IPS-NIHi11 (cell line): ENCODE data around the gene NR1I2.

Experiments used
- DNase-seq: peaks from one replicate; pipeline ENCODE4 v3.0.0; 2012; ENCODE audit warnings: mixed read lengths, low spot score

NR1I2 gene

DNA sequence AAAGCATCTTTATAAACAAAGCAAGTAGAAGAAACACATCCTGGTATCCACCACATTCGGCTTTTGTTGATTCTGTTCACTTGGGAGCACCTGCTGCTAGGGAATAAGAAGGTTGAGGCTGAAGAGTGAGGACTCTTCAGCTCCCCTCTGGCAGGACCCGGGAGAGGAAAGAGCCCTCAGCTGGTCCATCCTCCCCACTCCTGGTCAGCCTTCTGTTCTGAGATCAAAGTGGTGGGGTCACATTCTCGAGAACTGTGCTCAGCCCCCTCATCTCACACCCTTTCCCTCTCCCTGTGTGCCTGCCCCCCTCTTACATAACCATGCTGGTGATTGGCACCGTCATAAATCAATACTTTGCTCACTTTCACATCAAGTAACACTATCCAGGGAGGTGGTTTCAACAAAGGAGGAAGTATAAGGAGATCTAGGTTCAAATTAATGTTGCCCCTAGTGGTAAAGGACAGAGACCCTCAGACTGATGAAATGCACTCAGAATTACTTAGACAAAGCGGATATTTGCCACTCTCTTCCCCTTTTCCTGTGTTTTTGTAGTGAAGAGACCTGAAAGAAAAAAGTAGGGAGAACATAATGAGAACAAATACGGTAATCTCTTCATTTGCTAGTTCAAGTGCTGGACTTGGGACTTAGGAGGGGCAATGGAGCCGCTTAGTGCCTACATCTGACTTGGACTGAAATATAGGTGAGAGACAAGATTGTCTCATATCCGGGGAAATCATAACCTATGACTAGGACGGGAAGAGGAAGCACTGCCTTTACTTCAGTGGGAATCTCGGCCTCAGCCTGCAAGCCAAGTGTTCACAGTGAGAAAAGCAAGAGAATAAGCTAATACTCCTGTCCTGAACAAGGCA lies at the start of gene NR1I2:
Gene NR1I2 (plus strand): TSS at position 772 of the 869 bp plus-strand sequence.
- no peak for DNase-seq

DNA sequence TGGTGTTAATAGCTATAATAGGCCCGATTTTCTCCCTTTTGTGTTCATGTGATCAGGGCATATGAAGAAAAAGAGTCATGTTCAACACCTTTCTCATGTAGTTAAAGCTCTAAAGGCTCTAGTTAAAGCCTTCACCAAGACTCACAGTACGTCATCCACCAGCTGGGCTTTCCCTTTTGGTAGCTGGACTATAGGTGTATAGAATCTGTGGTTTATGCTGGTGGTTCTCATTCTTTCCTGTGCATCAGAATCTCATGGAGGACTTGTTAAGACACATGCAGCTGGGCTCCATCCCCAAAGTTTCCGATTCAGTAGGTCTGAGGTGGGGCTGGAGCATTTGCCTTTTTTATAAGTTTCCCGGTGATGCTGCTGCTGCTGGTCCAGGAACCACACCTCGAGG lies 48.1 kb upstream of the NR1I2 start:
- DNase-seq, result no peak

DNA sequence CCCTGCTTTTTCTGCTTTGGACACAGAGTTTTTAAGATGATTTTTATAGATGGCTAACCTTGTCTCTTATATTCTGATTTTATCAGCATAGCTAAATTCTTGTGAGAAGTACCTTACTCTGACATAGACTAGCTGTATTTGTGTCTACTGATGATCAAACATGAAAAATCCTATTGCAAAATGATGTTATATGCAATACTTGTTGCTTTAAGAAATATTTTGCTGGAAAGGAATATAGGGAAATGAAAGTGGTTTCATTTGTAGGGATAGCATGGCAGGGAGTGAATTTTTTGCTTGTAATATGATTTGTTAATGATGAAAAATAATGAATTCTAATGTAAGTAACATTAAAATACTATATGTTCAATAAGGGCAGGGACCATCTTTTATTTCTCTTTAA lies 43.2 kb upstream of the NR1I2 start:
- no peak for DNase-seq

DNA sequence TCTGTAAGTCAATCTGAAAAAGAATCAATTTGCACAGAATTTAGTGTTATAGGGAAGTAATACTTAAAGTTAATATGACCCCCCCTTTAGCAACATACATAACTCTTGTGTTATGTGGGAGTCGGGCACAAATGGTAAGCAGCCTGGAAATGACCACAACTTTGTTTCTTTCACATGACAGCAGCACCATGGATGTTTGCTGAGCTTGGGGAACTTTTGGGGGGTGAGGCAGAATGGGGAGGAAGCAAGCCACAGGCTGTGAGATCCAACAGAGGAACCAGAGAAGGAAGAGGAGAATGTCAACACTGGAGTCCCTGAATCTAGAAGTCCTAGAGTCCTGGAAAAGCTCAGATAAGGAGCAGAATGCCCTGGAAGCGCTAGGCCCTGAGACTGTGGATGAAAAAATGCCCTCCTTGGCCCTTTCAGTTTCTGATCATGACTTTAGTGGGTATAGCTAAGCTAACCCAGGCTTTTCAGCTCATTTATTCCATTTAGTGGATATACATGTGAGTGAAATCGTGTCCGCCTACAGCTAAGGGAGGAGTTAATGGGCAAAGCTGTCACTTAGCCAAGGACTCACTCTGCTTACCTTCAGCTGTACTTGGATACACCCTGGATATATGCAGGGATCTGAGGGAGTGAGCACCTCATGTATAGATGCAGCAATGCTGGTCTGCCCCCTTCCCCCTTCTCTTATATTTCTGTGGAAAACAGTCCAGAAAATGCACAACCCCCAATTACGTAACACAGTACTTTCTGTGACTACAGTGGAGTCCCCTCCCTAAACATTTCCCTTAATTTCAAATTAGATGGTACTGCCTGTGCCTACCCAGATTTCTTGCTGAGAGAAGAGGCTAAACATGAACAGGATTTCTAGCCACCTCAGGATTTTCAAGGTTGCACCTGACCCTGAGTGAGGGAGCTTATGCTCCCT lies 40.0 kb upstream of the NR1I2 start:
- DNase-seq, result no peak

DNA sequence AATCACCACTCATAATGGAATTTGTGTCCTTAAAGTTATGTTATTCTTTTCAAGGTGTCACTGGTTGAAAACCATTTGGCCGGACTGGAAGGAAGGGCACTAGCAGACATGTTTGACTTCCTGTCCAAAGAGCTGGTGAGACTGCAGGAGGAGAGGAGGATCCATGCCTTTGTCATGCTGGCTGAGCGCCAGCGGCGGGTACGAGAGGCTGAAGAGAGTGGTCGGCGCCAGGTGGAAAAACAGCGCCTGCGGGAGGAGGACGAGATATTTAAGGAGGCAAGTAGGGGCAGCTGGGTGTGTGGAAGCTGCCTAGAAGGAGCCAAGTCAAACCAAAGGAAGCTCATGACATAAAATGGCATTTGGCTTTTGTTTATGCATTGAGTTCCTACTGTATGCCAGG lies 38.0 kb upstream of the NR1I2 start:
- DNase-seq, result no peak

DNA sequence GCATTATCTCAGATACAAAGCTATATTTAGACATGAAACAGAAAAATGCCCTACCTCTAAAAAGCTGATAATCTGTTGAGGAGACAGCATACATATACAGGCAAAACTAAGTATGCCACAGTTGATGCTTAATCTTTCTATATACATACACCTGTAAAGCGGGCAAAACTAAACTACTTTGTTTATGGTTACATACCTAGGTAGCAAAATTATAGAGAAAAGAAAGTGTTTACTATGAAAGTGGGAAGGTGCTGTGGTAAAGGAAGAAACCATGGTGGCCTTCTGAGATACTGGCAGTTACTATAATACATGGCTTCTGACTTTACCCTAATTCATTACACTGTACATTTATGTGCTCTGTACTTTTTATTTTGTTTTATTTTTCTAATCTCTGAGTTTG lies 36.0 kb upstream of the NR1I2 start:
- no peak for DNase-seq

DNA sequence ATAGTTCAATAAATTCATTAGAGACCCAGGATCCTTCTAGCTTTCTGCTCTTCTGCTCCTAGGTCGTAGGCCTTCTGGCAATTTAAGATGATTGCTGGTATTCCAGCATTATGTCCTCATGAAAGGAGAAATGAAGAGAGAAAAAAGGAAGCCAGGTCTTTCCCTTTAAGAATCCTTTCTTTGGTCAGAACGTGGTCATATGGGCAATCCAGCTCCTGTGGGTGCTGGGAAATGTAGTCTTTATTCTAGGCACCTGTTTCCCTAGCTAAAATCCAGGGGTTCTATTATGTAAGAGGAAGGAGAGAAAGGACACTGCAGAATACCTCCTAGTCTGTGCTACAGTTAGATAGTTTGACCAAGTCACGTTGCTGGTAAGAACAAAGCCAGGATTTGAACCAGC lies 35.5 kb upstream of the NR1I2 start:
- no peak for DNase-seq

DNA sequence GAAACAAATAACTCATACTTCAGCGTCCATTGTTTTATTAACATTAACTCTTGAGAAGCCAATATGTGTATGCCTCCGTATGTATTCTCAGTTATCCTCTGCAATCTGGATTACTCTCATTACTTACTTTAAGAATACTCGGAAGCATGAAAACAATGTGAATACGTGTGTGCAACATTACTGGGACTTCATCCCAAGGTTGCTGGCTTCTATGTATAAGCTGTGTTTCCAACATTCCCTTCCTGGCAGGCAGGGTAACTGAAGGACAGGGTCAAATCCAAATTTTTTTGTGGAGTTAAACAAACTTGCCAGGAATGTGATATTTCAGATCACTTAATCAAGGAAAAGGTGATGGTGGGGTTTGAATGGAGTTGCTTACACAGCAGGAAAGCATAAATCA lies 34.5 kb upstream of the NR1I2 start:
- DNase-seq, result no peak

DNA sequence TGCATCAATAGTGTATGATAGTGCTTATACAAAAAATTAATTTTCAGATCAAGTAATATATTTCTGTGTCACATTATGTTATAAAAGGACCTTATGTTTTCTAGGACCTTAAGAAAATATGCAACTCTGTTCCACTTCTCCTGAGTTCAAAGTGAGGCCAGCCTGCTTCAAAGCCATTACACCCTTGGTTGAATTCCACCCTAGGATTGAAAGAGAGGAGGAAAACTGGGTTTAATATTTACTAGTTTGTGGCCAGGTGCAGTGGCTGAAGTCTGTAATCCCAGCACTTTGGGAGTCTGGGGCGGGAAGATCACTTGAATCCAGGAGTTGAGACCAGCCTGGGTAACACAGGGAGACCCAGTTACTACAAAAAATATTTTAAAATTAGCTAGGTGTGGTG lies 32.9 kb upstream of the NR1I2 start:
- DNase-seq, result no peak

DNA sequence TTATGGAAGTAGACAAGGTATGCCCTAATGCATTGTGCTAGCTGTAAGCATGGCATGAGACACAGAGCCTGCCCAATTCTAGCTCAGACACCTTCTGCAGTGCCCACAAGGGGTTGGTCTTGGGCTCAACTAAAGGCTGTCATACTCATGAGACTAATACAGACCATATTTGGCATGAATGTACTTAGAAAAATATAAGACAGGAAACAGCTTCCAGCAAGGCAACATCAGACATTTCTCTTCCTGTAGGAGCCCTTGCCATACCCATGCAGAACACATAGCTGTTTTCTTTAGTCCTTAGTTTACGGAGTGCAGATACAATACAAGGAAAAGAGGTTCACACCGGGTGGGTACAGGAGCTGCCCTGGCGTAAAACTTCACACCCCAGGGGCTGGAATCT lies 30.5 kb upstream of the NR1I2 start:
- DNase-seq, result no peak

DNA sequence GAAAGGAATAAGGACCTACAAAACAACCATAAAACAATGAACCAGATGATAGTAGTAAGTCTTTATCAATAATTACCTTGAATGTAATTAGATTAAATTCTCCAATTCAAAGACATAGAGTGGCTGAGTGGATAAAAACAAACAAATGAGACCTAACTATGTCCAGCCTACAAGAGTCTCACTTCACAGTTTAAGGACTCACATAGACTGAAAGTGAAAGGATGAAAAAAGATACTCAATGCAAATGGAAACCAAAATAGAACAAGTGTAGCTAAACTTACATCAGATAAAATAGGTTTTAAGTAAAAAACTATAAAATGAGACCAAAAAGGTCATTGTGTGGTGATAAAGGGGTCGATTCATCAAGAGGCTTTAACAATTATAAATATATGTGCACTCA lies 21.9 kb upstream of the NR1I2 start:
- no peak for DNase-seq

DNA sequence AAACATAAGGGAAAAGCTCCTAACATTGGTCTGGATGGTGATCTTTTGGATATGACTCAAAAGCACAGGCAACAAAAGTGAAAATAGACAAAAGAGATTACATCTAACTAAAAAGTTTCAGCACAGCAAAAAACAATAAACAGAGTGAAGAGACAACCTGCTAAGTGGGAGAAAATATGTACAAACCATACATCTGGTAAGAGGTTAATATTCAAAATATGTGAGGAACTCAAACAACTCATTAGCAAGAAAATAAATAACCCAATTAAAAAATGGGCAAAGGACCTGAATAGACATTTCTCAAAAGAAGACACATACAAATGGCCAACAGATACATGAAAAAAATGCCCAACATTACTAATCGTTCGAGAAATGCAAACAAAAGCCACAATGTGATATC lies 19.0 kb upstream of the NR1I2 start:
- DNase-seq, result no peak

DNA sequence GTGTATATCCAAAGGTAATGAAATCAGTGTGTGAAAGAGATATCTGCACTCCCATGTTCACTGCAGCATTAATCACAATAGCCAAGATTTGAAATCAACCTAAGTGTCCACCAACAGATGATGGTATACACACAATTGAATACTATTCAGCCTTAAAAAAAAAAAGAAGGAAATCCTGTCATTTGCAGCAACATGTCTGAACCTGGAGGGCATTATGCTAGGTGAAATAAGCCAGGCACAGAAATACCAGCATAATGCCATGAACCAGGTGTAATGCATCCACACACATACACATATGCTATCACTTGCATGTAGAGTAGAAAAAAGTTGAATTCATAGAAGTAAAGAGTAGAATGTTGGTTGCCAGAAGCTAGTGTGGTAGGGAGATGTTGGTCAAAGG lies 18.4 kb upstream of the NR1I2 start:
- DNase-seq, result no peak

DNA sequence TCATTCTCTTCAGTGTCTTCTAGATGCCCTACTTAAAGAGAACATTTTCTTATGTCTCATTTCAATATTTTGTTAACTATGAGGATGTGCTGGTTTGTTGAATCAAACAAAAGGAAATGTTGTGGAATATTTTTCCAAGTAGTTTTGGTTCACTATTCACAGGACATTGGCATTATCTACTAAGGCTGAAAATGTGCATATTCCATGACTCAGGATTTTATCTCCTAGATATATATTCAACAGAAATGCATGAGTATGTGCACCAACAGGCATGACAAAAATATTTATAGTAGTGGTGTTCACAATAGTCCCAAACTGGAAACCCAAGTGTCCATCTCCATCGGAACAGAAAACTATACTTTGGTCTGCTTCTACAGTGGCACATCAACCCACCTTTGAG lies 16.7 kb upstream of the NR1I2 start:
- DNase-seq, result no peak

DNA sequence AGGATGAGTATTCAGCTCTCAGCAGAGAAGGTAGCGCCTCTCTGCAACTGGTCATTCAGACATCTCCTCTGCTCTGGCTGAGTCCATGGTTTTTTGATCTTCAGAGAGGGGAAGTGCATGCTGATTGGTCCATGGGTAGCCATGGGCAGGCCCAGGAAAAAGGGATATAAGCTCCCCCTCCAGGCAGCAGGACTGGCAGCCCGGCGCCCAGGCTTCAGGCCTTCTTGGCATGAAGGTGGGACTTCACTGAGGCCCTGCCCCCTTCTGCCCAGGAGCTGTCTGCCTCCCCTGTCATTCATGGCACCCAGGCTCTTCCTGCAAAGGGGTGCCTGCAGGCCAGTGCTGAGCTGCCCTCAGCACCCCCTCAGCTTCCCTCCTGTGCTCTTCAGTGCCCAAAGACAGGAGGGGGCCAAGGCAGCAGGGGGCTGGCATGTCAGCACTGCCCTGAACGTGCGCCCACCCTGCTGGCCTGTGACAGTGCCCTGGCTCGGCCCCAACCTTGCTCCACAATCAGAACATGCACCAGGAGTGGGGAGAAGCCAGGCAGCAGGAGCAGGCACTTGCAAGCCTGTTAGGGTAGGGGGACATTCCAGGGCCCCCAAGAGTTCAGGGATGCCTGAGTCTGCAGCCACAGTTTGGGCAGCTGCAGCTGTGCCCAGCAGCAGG lies 13.8 kb upstream of the NR1I2 start:
- no peak for DNase-seq

DNA sequence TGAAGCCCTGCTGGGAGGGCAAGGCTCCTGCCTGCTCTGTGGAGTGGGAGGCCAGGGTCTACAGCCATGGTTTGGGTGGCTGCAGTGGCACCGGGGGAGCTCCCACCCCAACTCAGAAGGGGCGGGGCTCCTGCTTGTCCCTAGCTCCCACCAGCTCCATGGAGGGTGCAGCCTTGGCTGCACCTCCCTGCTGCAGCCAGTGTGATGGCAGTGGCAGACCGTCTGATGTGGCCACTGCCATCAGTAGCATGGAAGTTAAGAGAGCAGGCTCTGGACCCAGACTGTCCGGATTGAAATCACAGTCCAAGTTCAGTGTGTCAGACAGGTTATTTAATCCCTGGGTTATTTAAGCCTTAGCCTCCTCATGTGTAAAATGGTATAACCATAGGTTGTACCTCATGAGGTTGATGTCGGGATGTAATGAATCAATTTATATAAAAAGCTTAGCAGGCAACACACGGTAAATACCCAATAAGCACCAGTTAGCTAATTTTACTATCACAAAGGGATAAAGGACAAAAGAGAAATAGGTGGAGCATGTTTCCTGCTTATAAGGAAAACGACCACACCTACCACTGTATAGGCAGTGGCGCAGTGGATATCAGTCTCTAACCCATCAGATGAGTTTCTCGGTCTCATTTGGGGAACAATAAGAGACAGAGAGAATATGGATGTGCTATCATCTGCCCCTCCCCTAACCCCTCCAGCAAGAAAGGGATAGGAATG lies 13.1 kb upstream of the NR1I2 start:
- no peak for DNase-seq

DNA sequence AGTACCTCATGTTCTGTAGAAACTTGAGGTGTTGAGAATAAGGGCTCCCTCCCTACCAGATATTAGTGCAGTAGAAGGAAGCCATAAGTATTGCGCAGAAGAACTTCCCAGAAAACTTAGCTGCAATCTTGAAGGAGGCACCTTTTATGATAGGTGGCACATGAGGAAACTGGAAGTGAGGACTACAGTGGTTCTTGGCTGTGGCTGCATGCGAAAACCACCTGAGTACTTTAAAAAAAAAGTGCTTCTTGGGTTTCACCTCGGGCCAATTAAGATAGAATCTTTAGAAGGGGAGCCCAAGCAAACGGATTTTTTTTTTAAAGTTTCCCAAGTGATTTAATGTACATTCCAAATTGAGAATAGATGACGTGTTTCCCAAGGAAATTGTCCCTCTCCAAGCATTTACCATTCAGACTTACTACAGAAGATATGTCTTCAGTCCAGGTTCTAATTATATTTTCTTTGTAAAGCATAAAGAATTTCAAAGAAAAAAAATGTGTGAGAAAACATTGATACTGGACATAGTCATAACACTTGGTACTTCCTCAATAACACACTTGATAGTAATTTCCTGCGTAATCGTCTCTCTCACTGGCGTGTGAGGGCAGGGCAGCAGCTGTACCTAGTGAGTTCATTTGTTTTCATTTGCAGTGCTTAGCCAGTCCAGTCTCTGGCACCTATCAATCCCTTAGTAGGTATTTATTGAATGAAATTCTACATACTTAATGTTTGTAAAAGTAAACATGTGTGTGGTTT lies 12.3 kb upstream of the NR1I2 start:
- DNase-seq, result no peak

DNA sequence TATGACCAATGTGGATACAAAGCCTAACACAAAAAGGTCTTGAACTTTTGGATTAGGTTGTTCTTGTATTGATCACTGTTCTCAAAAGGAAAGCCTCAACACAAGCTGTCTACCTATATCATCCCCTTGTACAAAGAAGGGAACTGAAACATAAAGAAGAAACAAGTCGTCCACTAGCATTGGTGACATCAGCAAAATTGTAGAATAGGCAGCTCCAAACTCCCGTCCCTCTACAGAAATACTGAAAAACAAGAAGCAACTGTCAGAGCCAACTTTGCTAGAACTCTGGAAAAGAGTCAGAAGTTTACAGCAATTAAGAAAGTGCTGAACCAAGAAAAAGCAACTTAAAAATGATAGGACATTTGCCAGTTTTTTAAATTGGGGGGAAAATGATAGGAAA lies 7.5 kb upstream of the NR1I2 start:
- no peak for DNase-seq

DNA sequence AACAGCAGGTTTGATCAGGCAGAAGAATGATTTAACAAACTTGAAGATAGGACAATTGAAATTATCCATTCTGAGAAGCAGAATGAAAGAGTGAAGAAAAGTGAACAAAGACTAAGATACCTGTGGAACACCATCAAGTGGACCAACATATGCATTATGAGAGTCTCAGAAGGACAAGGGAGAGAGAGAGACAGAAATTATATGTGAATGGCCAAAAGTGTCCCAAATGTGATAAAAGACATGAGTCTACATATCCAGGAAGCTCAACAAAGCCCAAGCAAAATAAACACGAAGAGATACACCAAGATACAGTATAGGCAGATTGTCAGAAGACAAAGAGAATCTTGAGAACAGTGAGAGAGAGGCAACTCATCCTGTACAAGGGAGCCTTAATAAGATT lies 5.6 kb upstream of the NR1I2 start:
- no peak for DNase-seq

DNA sequence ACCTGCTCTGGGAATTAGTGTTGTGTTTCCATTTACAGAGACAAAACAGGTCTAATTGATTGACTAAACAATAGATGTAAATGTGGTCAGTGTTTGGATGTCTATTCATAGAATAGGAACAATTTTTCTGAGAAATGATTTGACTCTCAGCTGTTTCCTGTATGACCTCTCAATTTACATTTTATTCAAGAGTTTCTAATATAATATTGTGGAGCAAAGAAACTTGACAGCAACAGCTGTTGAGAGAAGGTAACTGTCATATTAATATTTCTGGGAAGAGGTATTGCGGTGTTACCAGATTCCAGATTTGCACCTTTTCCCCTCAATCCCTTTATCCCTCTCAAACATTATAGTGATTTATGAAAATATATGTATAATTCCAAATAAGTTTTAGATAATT lies 3.7 kb upstream of the NR1I2 start:
- no peak for DNase-seq

DNA sequence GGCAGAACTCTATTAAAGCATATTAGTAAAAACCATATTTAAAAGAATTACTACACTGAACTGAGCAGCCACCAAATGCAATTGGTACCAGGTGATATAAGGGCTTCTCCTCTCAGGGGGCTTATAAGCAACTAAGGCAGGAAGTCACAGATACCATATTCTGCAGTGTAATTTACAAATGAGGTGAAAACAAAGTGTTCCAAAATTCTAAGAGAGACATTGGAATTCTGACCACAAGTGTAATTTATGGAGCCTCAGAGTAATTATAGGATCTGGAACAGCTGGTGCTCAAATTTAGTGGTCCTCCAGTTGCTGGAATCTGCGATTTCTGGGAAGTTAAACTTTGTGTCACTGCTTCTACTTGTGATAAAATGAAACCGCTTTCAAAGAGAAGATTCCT lies 3.1 kb upstream of the NR1I2 start:
- DNase-seq, result no peak
